GM19452 (cell line): ENCODE results near the gene FAM117B.
A peak's percentile ranks its signal among the peaks of the same experiment; 100 is the strongest.

Source experiments
- ATAC-seq: cut with Tn5 transposase; IDR thresholded peaks from one replicate; pipeline ENCODE4 v1.9.1; 2021; ENCODE audit not compliant: unreplicated experiment

Gene FAM117B

DNA sequence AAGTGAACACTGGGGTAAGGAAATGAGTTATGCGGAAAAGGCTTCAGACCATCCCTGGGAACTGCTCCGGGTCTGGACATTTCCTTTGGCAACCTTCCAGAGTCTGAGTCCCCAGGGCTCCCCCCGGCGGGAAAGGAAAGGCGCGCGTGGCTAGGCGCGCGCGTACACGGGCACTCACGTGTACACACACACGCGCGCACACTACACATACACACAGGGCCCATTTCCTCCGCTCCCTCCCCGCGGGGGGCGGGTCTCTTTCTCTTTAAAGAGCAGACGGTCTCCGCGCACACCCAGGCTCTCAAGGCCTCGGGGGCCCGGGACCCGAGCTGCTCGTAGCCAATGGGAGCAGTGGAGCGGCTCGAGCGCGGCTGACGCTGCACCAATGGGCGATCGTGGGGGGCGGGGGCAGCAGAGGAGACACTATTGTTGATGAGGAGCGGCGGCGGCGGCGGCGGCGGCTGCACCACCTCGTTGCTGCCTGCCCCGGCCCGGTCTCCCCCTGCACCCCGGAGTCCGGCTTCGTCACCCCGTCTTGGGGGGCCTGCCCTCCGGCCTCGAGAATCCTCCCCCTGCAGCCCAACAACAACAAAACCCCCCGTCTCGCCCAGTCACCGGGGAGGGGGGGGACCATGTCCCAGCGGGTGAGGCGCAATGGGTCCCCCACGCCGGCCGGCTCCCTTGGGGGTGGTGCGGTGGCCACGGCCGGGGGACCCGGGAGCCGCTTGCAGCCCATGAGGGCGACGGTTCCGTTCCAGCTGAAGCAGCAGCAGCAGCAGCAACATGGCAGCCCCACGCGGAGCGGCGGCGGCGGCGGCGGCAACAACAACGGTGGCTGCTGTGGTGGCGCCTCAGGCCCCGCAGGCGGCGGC is at the start of gene FAM117B:
FAM117B (plus strand) TSS at position 414 of the 872 bp plus-strand sequence; CDS start at position 633, 219 bp downstream.
- peak; percentile 88 for ATAC-seq

DNA sequence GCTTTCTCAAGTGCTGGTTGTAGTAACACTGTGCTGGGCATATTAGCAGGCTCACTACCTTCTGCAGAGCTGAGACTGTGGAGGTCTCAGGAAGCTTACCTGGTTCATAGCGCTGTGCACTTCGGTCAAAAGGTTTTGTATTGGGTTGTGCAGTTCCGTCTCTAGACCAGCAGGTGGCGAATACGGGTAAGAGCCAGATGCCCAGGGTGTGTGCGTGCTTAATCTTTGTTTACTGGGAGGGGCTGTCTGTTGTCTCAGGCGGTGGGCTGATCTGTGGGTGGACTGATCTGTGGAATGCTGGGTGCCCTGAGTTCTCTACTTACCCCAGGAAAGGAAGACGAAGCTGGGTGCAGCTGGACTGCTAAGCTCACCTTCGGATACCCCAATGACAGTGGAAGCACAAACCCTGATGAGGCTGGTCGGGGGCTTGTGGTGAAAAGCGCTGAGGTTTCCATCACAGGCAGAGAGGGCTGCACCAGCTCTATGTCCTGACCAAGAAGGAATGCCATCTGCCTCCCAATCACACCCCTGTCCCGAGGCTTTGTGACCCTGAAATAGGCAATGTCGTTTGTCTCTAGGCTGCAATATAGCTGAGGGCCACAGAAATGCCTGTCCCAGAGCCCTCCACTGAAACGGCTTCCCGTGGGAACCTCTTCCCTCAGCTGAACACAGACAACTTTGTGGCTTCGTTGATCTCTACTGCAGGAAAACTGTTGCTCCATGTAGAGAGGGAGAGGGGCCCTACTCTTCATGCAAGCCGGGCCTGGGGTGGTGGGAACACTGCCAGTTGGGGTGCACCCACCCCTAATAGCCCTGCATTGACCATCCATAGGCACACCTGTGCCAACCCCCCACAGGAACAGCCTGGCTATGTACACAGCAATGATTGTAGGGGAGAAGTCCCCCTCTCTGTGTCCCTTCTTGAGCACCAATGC is 45.9 kb upstream of the FAM117B start:
- peak; percentile 77 for ATAC-seq

DNA sequence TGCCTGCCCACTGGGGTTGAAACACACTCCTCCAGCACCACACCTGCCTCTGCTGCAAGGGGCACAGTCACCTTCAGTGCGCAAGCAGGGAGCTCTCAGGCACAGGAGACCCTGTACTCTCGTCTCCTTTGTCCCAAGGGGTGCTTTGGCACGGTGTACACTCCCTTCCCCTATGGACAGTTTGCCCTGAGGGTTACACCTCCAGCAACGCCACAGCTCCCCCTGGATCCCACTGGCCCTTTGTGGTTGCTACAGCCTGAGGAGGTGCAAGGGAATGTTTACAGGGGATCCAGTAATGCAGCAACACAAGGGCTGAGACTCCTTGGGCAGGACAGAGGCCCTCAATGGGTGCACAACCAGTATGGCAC is 45.2 kb upstream of the FAM117B start:
- no peak for ATAC-seq

DNA sequence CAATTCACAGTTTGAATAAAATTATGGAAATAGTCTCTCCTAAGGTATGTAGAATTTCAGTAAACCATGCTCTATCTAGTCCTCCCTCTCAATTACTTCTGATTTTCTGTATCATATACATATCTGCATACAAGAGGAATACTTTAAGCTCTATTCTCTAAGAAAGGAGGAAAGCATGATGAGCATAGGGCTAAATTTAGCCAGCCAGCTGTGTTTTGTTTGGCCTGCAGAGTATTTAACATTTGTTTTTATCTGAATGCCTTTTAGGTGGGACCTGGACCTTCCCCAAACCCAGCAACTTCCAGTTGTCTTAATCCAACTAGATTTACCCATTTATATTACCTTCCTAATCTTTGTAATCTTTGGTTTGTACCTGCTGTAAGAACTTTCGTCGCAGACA is 42.2 kb upstream of the FAM117B start:
- no peak for ATAC-seq

DNA sequence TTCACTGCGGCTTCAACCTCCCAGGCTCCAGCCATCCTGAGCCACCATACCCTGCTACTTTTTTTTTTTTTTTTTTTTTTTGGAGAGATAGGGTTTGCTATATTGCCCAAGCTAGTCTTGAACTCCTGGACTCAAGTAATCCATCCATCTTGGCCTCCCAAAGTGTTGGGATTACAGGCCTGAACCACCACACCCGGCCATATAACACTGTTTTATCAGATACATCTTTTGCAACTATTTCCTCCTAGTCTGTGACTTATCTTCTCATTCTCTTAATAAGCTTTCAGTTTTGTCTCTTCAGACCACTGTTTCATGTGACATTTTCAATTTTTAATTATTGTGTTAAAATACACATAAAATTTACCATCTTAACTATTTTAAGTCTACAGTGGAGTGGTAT is 35.7 kb upstream of the FAM117B start:
- ATAC-seq: no peak

DNA sequence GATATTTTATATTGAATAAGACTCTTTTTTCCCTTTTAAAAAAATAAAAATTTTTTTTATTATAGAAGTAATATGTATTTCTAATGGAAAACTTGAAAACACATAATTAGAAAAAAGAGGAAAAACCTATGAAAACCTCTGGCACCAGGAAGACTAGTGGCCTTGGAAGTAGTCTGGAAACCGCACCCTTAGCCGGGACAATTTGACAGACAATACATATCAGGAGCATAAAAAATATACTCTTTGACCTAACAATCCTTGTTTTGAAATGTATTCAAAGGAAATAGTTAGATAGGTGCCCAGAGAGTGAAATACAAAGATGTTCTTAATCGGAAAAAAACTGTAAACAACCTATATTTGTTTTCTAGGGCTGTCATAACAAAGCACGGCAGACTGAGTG is 34.9 kb upstream of the FAM117B start:
- ATAC-seq: no peak

DNA sequence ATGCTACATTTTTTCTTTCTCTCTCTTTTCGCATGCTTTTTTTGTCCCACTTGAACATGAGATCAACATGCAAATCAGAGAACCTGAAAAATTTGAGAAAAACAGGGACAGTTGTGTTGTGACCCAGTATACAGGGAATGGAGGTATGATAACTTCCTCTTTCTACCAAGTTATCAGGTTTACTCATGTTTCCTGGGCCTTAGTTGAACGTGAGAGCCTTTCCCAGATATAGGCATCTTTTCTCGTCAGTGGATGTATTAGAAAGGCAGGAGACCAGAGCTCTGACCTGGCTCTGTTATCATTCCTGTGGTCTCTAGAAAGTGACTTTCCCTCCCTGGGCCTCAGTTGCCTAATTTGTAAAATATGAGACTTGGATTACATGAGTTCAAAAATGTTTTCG is 30.1 kb upstream of the FAM117B start:
- ATAC-seq: no peak

DNA sequence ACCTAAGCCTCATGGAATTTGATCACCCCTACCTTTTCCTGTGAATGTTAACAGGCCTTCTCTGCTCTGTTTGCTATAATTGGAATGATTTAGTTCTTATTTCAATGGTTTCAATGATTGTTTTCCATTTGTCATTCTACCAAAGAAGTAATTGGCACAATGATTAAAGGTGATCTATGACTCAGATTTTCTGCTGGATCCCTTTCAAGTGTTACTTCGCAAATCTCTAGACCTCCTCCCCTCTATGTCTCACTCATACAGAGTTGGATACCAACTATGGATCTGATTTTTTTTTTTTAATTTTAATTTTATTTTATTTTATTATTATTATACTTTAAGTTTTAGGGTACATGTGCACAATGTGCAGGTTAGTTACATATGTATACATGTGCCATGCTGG is 29.6 kb upstream of the FAM117B start:
- no peak for ATAC-seq

DNA sequence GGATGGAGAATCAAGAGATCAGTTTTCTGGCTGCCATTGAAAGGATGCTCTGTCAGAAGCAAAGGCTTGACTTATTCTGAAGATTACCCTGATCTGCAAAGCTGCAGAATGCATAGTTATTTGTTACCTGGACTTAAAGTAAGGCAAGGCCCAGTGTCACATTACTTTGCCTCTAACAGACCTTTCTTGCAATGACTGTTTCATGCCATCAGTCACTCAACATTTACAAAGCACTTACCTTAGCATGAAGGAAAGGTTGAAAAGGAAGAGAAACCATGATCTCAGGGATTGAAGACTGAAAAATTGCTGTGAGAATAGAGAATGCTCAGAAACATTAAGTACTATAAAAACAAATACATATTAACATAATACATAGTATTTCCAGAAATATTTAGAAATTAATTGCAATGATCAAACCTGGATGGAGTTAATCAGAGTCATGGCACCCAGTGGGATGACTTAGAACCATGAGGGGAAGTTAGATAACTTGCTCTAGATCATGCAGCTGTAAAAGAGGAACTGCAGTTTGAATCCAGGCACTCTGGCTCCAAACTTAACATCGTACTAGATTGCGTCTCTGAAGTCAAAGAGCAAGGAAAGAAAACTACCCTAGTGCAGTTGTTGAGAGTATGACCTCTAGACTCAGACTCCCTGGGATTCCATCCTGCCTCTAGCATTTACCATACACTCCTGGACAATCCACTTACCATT is 26.5 kb upstream of the FAM117B start:
- no peak for ATAC-seq

DNA sequence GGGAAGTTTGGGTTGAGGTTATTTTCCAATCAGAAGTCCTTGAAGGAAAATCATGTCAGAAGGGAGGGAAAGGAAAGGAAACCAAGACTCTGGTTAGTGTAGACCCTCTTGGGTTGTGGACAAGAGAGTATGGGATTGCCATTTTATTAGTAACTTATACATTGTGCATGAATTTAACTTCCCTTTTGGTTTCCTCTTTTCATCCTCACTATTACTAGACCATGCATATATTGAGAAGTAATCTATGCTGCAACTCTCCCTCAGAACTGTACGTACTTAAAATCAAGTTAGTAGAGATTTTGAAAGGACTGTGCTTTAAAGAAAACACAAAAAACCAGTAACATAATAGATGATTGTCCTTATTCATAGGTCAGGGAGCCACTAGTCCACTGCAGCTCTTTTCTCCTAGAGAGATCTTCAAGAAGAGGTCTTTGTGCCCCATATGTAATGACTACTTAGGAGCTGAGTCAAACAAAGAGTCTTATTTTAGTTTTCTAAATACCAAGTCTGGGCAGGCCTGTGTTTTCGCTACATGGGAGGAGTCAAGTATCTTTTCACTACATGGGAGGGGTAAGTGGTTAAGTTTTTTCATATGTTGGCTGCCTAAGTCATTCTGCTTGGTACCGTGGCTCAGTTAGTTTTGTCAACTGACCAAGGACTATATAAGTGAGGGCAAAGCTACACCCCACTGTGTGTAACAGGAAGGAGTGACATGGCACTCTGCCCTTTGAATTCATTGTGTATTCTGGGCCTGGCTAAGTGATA is 25.2 kb upstream of the FAM117B start:
- ATAC-seq: peak; percentile 95

DNA sequence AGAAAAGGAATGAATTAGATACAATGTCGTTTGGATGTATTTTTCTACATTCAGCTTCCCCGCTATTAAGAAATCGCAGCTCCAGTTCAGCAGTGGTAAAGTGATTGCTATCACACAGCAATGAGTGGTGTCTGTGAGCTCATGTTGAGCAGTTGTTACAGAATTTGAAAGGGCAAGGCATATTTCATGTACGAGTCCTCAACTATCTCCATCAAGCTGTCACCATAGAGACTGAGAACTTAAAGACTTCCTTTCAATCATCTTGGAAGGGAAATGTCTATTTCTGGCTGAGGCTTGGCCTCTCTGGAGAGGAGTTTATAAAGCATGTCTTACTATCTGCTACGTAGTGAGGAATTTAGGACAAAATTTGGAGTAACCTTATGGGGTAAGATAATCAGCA is 24.4 kb upstream of the FAM117B start:
- no peak for ATAC-seq

DNA sequence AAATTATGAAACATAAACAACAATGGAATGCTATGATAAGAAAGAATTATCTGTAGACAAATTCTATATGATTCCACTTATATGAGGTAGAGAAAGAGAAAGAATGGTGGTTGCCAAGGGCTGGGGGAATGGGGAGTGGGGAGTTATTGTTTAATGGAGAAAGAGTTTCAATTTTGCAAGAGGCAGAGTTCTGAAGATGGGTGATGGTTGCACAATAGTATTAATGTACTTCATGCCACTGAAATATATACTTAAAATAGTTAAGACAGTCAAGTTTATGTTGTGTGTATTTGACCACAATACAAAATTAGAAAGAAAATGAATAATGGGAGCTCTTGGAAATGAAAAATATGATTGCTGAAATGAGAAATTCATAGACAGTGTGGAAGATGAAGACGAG is 22.6 kb upstream of the FAM117B start:
- ATAC-seq: no peak

DNA sequence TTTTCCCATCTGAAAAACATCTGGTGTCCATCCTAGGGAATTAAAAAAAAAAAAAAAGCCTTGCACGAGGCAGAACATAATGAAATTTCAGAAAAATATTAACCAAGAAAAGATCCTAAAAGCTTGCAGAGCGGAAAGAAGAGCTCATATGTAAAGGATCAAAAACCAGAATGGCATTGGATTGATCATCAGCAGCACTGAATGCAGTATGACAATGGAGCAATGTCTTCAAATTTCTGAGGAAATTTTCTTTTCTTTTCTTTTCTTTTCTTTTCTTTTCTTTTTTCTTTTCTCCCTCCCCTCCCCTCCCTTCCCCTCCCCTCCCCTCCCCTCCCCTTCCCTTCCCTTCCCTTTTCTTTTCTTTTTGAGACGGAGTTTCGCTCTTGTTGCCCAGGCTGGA is 21.3 kb upstream of the FAM117B start:
- no peak for ATAC-seq

DNA sequence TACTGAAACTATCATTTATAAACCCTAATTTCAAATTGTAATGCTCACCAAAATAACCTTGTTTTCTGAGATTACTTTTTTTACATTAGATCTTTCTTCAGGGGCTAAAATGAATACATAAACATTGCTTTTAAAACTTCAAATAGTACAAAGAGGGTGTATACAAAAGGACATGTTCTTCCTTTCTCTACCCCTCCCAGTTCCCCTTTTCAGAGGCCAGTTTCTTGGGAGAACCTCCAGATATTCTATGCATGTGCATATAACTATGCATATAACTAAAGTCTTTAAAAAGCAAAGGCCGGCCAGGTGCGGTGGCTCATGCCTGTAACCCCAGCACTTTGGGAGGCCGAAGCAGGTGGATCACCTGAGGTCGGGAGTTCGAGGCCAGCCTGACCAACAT is 10.6 kb upstream of the FAM117B start:
- no peak for ATAC-seq

DNA sequence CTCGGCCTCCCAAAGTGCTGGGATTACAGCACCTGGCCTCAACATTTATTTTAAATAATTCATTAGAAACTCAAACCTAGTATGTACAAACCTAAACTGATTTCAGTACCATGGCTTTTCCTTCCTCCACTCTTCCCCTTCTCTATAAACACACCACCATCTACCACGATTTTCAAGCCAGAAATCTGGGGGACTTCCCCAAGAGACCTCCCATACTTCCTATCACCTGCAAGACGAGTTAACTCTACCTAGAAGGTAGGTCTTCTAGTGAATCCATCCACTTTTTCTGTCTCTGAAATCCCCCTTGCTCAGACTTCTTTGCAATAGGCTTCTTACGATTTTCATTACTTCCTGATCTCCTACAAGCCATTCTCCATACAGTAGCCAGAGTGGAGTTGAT is 7.7 kb upstream of the FAM117B start:
- ATAC-seq: no peak

DNA sequence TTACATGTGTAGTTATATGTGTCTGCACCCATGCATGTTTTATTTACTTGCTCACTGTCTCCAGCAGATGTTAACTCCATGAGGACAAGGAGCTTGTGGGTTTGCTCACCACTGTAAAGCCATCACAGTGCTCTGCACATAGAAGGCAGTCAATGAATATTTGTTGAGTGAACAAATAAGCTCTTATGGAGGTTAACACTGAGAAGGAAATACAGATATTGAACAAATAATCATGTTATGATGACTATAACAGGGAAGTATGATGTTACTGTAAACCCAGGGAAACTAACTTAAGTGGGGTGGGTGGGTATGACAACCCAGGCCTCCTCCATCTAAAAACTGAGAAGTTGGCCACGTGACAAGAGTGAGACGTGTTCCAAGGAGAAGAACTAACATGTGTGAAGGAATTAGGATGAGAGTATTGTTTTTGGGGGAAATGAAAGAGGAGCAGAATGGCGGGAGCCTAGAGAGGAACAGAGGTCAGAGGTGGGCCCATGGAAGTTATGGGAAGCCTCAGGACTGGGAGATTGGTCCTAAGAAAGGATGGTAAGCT is 6.0 kb upstream of the FAM117B start:
- ATAC-seq: no peak

DNA sequence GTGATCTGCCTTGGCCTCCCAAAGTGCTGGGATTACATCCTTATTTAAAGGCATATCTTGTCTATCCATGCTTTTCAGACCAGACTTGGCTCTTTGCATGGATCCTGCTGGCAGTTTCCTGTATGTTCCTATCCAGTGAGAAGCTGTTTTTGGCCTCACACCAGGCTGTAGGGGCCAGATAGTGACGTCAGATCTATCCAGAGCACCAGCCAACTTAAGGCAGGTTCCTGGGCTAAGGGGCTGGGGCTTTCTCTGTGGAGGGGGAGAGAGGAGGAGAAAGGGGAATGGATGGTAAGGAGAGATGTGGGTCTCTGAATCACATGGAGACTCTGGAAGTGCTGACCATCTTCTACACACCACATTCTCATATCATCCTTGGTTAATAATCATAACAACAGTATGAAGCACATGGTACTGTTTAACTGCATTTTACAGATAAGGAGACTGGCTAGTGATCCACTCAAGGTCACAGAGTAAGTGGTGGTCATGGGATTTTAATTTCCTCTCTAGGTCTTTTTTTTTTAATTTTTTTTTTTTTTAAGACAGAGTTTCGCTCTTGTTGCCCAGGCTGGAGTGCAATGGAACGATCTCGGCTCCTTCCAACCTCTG is 2.0 kb upstream of the FAM117B start:
- no peak for ATAC-seq

DNA sequence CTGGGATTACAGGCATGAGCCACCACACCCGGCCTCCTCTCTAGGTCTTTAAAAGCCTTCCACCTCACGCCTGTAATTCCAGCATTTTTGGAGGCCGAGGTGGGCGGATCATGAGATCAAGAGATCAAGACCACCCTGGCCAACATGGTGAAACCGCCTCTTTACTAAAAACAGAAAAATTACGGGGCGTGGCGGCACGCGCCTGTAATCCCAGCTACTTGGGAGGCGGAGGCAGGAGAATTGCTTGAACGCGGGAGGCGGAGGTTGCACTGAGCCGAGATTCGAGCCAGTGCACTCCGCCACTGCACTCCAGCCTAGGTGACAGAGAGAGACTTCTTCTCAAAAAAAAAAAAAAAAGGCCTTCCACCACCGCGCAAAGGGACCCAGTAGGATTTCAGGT is 1.3 kb upstream of the FAM117B start:
- no peak for ATAC-seq

DNA sequence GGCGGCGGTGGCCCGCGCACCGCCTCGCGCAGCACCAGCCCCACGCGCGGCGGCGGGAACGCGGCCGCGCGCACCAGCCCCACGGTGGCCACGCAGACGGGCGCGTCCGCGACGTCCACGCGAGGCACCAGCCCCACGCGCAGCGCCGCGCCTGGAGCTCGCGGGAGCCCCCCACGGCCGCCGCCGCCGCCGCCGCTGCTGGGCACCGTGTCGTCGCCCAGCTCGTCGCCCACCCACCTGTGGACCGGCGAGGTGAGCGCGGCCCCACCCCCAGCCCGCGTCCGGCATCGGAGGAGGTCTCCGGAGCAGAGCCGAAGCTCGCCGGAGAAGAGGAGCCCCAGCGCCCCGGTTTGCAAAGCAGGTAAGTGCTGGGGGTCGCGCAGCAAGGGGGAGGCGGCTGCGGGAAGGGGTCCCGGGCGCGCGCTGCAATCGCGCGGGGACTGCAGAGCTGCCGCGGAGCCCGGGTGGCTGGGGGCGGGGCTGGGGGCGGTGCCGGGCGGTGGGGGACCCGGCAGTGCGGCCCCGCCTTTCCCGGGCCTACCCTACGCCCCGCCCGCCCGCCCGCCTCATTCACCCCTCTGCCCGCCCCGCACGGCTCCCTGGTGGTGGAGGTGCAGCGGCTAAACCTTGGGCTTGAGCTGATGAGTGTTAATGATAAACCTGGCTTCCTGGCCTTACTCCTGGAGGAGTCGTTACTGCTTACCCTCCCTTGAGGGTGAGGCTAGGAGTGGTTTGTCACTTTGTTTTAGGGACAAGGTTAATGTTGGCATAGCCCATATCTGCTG is 851 bp downstream of the FAM117B start:
- ATAC-seq: peak; percentile 65
